Ramos (cell line): ENCODE data around the gene PDGFRB.

Experiments
- in situ Hi-C: fragments of 300-500 bp; cut with MboI; formaldehyde crosslinking; loops from one replicate; pipeline ENCODE4 v1.14.3; 2022; ENCODE audit warnings: low sequenced_read_pairs; ENCODE audit not compliant: unreplicated experiment

Gene PDGFRB

GRCh38 chr5:150120617-150121447 lies 34.8 kb downstream of the PDGFRB start:
- in situ Hi-C loops: no loop called here

DNA sequence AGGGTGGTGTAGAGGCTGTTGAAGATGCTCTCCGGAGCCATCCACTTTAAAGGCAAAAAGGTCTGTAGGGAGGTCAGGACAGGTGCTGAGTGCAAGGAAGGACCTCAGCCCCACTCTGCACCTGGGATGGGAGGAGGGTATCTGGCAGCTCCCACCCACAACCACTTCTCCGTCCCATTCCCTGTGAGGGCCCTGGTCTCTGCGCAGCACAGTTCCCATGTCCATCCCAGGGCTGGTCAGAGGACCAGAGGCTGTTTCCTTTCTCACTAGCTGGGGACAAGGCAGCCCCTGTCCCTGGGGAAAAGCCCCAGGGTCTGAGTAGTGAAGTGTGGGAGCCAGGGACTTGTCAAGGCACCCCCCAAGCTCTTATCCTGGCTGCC lies 35.6 kb downstream of the PDGFRB start:
- in situ Hi-C loops: no loop called here

GRCh38 chr5:150119421-150120061 lies 36.1 kb downstream of the PDGFRB start:
- in situ Hi-C loops: no loop called here

- in situ Hi-C loops: no loop called here
Measured at GRCh38 chr5:150118561-150119229, 37.0 kb downstream of the PDGFRB start.

DNA sequence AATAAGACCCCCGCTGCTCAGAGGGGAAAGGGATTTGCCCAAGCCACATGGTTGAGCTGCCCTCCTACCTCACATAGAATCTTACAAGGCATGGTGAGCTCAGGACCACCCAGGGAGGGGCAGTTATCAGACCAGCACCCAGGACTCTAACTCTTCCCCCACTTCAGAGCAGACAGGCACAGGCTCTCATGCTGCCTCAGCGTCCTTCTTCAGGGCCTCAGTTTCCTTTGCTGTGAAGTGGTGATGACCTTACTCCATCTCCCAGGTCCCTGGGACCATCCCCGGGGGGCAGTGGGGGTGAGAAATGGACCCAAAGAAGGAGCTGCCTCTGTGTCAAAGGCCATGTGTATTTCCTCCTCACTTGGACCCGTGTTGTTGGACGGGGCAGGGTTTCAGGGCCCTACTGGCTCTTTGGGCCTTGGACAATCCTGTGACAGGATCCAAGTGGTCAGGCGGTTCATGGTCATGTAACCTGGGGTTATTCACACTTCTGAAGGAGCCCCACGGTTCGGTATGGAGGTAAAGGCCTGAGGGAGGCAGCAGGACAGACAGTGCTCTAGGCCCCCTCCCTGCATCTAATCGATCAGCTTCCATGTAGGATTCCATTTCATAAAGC lies 37.6 kb downstream of the PDGFRB start:
- in situ Hi-C loops: no loop called here

DNA sequence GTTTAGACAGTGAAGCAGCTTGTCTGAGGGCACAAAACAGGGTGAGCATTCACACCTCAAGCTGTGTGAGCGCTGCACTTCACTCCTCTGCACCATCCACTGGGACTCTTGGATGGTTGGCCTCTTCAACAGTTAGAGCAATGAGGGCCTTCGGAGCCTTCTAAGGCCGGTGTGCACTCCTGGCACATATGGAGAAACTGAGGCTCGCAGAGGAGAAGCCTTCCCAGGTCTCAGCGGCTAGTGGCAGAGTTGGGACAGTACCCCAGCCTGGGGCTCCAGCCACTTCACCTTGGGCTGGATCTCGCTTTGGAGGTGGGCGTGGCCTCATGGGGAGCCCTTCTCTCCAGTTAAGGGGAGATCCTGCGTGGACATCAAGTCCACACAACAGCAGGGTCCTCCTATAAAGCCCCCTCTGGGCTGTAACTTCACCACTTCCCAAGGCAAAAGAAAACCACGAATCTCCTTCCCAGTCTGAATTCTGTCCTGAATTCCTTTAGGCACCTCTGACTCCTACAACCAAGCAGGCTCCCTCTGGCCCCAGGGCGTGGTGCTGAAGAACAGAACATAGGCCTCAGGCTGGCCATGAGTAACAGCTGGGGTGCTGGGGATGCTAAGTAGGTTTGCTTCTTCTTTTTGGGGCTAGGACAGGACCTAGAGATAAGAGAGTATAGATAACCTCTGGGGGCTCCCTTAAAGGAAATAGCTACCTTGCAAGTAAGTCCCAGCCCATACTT lies 38.8 kb downstream of the PDGFRB start:
- in situ Hi-C loops: no loop called here

GRCh38 chr5:150114773-150115408 lies 40.8 kb downstream of the PDGFRB start:
- in situ Hi-C loops: no loop called here

DNA sequence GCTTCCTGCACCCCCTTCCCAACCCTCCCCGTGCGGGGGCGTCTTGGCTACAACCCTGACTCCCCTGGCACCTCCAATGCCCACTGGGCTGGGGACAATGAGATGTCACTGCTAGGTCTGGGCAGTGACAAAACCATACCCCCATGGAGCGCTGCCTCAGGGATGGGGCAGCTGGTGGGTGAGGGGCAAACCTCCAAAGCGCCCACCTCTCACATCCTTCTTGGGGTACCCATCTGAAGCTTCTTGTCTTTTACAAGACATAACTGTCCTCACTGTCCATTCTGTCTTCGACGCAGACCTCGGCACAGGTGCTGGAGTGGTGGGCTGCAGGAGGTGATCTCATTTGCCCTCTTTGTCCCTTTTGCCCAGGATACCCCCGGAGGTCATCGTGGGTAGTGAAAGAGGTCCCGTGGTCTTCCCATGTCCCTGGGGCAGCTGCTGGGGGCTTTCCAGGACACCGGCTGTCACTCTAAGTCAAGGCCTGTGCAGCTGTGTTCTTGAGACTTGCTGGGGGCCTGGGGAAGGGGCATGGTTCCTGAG lies 41.5 kb downstream of the PDGFRB start:
- in situ Hi-C loops: no loop called here

DNA sequence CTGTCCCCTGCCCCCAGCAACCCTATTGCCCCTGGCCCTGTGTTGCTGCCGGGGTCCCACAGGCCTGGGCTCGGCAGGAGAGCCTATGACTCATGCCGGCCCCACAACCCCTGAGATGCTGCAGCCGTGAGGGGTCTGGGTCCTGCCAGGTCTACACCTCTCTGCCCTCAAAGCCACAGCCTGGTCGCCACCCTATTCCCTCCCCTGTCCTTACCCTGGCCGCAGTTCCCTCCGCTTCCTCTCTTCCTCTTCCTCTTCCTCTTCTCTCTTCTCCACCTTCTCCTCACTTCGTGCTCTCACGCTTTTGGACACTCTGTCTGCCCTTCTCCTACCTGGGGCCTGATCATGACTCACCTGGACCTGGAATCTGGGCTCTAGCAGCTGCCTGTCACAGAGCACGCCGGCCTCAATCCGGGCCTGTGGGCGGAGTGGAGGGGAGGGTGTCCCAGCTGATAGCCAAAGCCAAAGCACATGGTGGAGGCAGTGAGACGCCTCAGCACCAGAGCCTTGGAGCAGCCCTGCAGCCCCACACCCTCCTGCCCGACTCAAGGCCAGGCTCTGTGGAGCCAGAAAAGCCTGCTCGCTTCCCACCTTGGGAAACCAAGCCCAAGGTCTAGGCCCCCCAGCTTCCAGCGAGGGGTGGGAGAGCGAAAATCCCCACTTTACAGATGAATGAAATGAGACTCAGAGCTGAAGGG lies 42.4 kb downstream of the PDGFRB start:
- in situ Hi-C loops: no loop called here

- in situ Hi-C loops: no loop called here
Measured at GRCh38 chr5:150112201-150113046, 43.2 kb downstream of the PDGFRB start.

- in situ Hi-C loops: no loop called here
Measured at GRCh38 chr5:150111122-150111521, 44.5 kb downstream of the PDGFRB start.

GRCh38 chr5:150109921-150110320 lies 45.7 kb downstream of the PDGFRB start:
- in situ Hi-C loops: no loop called here

DNA sequence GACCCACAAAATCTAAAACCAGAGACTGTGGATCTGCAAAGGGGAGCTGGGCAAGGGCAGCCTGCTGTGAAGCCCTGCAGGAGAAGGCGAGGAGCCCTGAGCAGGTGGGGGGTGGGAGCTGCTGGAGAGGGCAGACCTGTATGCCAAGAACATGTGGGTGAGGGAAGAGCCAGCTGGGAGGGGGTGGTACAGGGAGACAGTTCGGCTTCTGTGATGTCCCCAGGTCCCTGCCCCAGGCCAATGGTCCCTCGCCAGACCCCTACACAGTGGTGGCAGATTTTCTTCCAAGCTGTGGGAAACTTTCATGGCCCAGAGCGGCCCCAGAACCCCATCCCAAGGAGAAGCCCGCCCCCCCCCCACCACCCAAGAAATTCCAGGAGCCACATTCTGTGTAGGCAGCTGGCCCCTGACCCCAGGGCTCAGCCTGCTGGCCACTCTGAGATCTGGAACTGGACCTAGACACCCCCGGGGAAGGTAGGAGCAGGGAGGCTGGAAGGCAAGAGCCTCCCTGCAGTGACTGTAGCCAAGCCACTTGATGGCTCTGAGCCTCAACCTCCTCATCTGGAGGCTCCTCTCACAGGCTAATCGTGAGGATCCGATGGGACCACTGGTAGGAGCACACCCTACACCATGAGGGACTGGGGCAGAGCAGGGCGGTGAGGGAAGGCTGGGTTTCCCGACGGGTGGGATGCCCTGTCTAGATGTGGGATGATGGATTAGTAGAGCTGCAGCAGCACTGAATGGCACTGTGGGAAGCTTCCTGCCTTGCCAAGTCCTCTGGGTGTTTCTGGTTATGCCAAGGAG lies 46.7 kb downstream of the PDGFRB start:
- in situ Hi-C loops: no loop called here

DNA sequence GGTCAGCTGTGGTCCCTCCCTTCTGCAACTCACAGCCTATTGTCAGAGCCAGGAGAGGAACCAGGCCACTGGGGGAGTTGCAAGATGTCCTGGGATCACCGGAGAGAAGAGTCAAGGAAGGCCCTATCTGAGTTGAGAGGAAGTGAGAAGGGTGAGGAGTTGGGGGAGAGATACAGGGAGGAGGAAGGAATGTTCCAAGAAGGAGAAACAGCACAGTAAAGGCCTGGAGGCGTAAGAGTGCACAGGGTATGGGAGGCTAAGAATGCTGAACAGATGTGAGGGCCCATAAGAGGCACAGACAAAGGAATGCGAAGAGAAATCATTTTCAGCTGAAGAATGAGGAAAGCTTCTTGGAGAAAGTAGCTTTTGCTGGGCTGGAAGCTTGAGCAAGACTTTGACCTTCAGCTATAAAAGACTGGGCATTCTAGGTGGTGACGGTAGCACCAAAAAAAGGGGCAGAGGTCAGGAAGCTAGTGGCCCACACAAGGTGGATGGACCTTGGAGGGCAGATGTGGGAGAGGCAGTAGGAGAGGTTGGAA lies 47.7 kb downstream of the PDGFRB start:
- in situ Hi-C loops: no loop called here

GRCh38 chr5:150106674-150107426 lies 48.8 kb downstream of the PDGFRB start:
- in situ Hi-C loops: no loop called here

GRCh38 chr5:150105928-150106615 lies 49.6 kb downstream of the PDGFRB start:
- in situ Hi-C loops: no loop called here
